NCI-H2227 treated with DMSO at 0.1 percent for 48 hours (cell line): ENCODE data around the gene CFAP43.

Experiments
- DNase-seq: peaks from one replicate; lab custom pipeline; 2025; lab: John Stamatoyannopoulos, UW

Gene CFAP43

GRCh38 chr10:104092749-104093148 lies 139.4 kb downstream of the CFAP43 start:
- no peak for DNase-seq

- no peak for DNase-seq
Observed at GRCh38 chr10:104090611-104091010, 141.6 kb downstream of the CFAP43 start.

GRCh38 chr10:104089621-104090020 lies 142.5 kb downstream of the CFAP43 start:
- DNase-seq = no peak

- no peak for DNase-seq
Observed at GRCh38 chr10:104088239-104088638, 143.9 kb downstream of the CFAP43 start.

GRCh38 chr10:104085801-104086400 lies 146.3 kb downstream of the CFAP43 start, which contains the start of gene COL17A1:
COL17A1 (minus strand) TSS chr10:104085880; CDS start chr10:104080673, 5,207 bp downstream.
- no peak for DNase-seq

GRCh38 chr10:104084482-104085142 lies 147.6 kb downstream of the CFAP43 start:
- no peak for DNase-seq

- no peak for DNase-seq
Observed at GRCh38 chr10:104081998-104082397, 150.2 kb downstream of the CFAP43 start.

- no peak for DNase-seq
Observed at GRCh38 chr10:104080762-104081161, 151.4 kb downstream of the CFAP43 start.
